ENCODE results near the gene DACT2.

- TF ChIP-seq POLR2A (IDR thresholded peaks at IDR 0.05; ENCODE audit: low read length) (peak; percentile 29), GATA1 (IDR thresholded peaks at IDR 0.05; ENCODE audit: low read depth, low read length) (no peak)
These were observed 46.9 kb downstream of the DACT2 start for GRCh38 chr6:168272415-168273325.
